Activated naive CD8-positive, alpha-beta T cell treated with anti-CD3 and anti-CD28 coated beads, Interleukin-2, amount 50 U/mL, for 24 hours (primary cell): ENCODE measurements around the gene ATP5F1E.
"Not testable (repeated sequence)": the region's sequence is repeated elsewhere in the genome, so short reads cannot be mapped to it uniquely, and the experiment has no call there.

Source experiments
- ATAC-seq: fragments of 150-1000 bp; cut with Tn5 transposase; one replicate; pipeline ENCODE4 v1.10.0; 2021
- DNase-seq: peaks from one replicate; pipeline ENCODE4 v3.0.0; 2021
- H3K27ac Mint-ChIP-seq: one replicate; pipeline ENCODE4 v1.8.0; 2021; ENCODE audit warnings: mild to moderate bottlenecking, mixed read lengths
- H3K27me3 Mint-ChIP-seq: one replicate; pipeline ENCODE4 v1.8.0; 2021; ENCODE audit warnings: mixed read lengths
- H3K36me3 Mint-ChIP-seq: one replicate; pipeline ENCODE4 v1.8.0; 2021; ENCODE audit warnings: low read depth, mixed read lengths
- H3K4me1 Mint-ChIP-seq: one replicate; pipeline ENCODE4 v1.8.0; 2021; ENCODE audit warnings: mixed read lengths
- H3K4me3 Mint-ChIP-seq: one replicate; pipeline ENCODE4 v1.8.0; 2021; ENCODE audit warnings: mild to moderate bottlenecking, moderate library complexity, mixed read lengths
- H3K9me3 Mint-ChIP-seq: one replicate; pipeline ENCODE4 v1.8.0; 2021; ENCODE audit warnings: mixed read lengths

ATP5F1E gene

DNA sequence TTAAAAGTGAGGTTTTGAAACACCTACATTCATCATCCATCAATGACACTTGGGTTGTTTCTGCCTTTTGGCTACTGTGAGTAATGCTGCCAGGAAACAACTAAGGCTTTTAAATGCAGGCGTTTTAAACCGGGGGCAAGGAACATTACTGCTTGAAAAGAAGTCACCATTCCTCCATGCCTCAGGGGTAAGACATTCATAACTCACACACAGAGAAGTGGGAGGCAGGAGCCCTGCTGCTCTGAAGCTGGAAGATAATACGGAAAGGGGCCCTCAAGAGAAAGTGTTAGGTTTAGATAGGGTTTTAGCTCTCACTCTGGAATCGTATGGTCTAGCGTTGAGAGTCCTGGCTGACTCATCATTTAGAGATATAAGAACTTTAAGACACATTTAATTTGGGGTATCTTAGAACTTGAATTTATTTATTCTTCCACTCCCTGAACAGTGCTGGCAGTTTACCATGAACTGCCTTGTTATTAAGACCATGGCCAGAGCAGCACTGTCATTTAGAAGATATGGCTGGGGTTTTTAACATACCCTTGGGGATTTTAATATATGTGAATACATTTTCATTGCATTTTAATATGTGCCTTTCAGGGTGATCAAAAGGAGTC lies 11.1 kb downstream of the ATP5F1E start:
- Mint-ChIP-seq H3K36me3 (peaks cover 26% of the 10 kb centered on the region), H3K9me3 (no peaks in the 10 kb centered on the region), H3K27me3 (no peaks in the 10 kb centered on the region), H3K4me3 (no peak overlapping the region), H3K27ac (no peak overlapping the region), H3K4me1 (peaks cover 24% of the 10 kb centered on the region)
- no peak for DNase-seq
- ATAC-seq: no peak

DNA sequence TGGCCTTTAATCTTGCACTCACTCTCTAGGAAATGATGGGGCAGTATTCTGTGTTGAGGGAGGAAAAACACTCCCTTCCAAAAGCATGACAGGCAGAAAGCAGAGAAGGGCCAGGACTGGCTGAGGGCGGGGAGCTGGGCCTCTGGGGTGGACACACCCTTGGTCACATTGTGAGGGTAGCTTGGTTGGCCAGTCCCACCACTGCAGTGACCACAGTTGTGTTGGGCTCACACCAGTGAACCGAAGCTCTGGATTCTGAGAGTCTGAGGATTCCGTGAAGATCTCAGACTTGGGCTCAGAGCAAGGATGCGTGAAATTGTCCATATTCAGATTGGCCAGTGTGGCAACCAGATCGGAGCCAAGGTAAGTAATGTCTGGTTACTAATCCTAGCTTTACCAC lies 12.9 kb downstream of the ATP5F1E start, which contains the start of gene TUBB1:
TUBB1 (plus strand) TSS at position 213 of the 400 bp plus-strand sequence; CDS start at position 307, 94 bp downstream.
- ATAC-seq: no peak
- Mint-ChIP-seq H3K4me3 (no peak within 1 kb of the TSS), H3K27me3 (no peaks in the 10 kb centered on the region), H3K36me3 (peaks cover 14% of the 10 kb centered on the region), H3K9me3 (no peaks in the 10 kb centered on the region), H3K4me1 (peaks cover 33% of the 10 kb centered on the region), H3K27ac (no peak within 1 kb of the TSS)
- no peak for DNase-seq

DNA sequence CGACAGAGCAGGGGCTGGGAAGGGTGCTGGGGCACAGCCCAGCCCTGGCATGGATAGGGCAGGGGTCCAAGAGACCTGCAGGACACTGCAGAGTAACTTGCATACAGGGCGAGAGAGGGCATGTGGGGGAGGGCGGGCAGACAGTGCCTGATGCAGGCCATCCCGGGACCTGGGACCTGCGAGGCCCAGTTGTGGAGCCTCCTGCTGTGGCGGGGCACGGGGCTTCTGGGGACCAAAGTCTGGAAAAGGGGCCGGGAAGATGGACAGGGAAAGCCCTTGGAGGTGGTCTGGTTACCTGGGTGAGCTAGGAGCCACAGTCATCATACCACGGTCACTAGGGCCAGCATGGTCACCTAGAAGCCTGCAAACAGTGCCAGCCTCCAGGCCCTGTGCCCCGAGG lies 13.3 kb downstream of the ATP5F1E start:
- H3K27ac Mint-ChIP-seq: no peak overlapping the region
- H3K4me3 Mint-ChIP-seq: no peak overlapping the region
- no peak for ATAC-seq
- peaks cover 11% of the 10 kb centered on the region for H3K36me3 Mint-ChIP-seq
- no peaks in the 10 kb centered on the region for H3K9me3 Mint-ChIP-seq
- no peaks in the 10 kb centered on the region for H3K27me3 Mint-ChIP-seq
- peaks cover 37% of the 10 kb centered on the region for H3K4me1 Mint-ChIP-seq
- DNase-seq: no peak

DNA sequence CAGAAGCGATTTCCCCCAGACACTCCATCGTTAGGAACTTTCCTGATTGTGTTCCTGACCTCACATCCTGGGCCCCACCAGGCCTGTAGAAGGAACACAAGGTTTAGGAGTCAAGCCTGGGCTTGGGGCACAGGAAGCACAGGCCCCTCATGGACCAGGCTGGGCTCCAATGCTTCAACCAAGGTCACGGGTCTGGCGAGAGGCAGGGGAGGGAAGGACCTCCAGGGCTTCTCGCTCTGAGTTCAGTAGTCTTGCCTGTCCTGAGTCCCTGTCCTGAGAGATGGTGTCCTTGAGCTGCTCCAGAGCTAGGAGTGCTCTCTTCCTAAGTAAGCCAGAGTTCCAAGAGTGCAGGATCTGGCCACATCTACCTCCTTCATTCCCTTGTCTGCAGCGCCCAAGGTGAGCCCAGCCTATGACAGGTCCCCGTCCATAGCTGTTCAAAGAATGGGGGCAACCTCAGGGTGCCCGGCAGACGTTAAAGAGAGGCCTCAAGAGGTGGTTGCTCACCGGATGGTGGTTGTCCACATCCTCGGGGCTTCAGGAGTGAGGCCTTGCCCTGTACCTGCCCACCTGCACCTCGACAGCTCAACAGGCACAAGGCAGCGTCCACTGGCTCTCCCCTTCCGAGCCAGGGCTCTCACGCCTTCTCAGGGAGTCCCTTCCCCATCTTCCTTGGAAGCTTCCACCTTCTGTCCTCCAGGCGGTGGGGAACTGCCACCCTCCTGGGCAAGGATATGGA lies 14.5 kb downstream of the ATP5F1E start:
- Mint-ChIP-seq H3K4me3 (no peak overlapping the region), H3K36me3 (peaks cover 3% of the 10 kb centered on the region), H3K4me1 (peaks cover 46% of the 10 kb centered on the region), H3K27ac (no peak overlapping the region), H3K27me3 (no peaks in the 10 kb centered on the region), H3K9me3 (no peaks in the 10 kb centered on the region)
- ATAC-seq (no peak), DNase-seq (no peak)

DNA sequence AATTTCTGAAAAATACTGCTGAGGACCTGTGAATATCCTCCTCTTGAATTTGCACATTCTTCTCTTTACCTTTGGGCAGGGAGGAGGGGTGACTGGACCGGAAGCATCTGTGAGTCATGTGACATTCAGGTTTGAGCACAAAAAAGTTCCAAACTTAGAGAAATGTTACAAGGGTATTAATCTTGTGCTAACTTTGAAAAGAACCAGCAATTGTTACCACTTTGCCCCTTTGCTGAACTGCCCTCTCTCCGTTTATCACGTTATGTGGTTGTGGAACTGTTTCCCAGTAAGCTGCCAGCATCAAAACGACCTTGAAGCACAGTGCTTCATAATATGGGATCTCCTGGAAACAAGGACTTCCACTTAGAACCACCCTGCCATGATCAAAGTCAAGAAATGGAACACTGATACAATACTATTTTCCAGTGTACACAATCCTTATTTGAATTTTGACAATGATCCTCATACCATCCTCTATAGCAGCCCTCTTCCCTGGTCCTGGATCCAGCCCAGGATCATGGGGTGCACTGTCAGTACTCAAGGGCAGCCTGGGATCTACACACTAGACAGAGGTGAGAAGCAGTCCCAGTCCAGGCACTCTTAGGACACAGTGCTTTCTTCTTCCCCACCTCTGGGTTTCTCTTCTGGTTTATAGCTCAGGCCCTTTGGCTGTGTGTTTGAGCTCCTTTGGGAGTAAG lies 15.2 kb downstream of the ATP5F1E start:
- Mint-ChIP-seq H3K4me1 (peaks cover 47% of the 10 kb centered on the region), H3K4me3 (no peak overlapping the region), H3K9me3 (no peaks in the 10 kb centered on the region), H3K36me3 (no peaks in the 10 kb centered on the region), H3K27ac (peak overlapping the region; percentile 44), H3K27me3 (no peaks in the 10 kb centered on the region)
- DNase-seq (no peak), ATAC-seq (peak; percentile 42)

DNA sequence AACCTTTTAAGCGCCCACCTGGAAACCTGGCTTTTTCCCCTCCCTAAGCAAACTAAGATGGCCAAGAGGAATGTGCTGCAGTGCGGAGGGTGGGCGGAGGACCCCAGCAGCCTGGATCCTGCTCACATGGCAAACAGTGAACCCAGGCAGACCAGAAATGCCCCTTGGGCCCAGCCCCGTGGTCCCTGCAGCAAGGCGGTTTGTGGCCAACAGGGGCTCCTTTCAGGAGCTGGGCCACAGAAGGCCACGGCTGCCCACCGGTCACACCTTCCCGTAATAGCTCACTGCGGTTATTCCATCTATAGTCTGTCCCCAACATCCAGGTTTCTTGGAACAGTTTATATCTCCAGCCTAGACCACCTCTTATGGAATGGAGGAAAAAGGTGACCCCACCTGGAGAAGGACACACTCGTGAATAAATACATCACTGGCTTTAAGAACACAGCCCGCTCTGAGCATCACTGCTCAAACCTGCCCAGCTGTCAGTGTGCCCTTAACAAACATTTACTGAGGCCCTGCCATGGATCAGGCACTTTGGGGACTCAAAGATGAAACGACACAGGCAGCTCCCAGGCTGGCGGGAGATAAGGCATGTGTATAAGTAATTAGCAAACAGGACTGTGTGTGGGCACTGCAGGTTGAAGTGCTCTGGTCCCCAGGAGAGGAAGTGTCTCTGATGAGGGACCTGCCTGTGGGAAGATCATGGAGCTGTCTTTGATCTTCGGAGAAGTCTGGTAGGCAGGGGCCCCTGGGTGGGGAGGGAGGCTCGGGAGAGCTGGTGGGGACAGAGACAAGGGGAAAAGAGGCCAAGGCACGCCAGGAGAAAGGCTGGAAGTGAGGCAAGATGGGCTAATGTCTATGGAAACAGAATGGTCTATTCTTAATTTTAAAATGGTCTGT lies 16.1 kb downstream of the ATP5F1E start:
- ATAC-seq: no peak
- Mint-ChIP-seq H3K4me3 (no peak overlapping the region), H3K27me3 (no peaks in the 10 kb centered on the region)

DNA sequence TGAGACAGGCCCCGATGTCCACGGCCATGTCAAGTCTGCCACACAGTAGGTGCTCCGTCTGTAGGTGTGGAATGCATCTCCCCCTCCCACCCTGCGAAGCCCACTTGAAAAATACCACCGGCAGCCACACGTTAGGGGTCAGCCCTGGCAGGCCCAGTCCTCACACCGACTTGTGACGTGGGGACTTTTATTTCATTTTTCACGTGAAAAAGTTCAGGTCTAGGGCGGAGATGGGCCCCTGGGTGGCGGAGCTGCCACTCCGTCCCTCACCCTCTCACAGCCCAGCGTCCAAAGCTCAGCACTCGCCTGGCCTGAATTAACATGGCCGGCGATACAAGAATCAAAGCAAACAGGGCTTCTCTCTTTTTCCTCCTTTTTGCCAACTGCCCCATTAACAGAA lies 16.7 kb downstream of the ATP5F1E start:
- Mint-ChIP-seq H3K27me3 (no peaks in the 10 kb centered on the region), H3K4me1 (peaks cover 46% of the 10 kb centered on the region), H3K36me3 (no peaks in the 10 kb centered on the region), H3K27ac (no peak overlapping the region), H3K4me3 (no peak overlapping the region), H3K9me3 (no peaks in the 10 kb centered on the region)
- DNase-seq (no peak), ATAC-seq (no peak)

More for the DNA sequence above, 16.1 kb downstream of the ATP5F1E start:
- Mint-ChIP-seq H3K9me3 (no peaks in the 10 kb centered on the region), H3K36me3 (no peaks in the 10 kb centered on the region), H3K27ac (peak overlapping the region; percentile 41), H3K4me1 (peaks cover 49% of the 10 kb centered on the region)
- no peak for DNase-seq

DNA sequence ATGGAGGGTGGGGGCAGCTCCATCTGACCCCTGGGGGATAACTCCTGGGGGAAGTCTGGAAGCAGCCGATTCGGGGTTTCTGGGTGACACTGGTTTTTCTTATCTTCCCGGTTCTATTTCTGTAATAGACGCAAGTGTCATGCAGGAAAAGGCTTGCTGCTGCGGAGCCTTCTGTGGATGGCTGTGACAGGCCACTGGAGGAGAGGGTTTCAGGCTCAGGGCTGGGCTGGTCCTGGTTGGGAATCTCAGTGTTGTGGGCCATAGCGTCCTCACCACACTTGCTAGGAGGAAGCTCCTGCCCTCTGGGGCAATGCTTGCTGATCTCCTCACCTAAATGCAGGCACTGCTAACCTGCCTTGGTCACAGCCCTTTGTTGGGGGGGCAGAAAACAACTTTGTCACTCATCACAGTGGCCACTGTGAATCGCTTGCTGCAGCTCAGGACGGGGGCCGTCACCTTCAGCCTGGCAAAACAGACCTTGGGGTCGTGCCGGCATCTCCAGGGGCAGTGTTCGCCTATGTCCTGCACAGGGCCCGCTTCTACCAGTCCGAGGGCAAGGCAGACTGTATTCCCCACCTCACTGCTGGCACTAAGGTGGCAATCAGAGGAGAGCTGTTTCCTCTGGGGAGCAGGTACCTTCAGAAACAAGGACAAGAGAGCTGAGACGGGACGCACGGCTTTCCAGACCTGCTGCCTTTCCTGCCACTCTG lies 17.3 kb downstream of the ATP5F1E start:
- no peak overlapping the region for H3K27ac Mint-ChIP-seq
- DNase-seq (no peak), ATAC-seq (no peak)
- no peaks in the 10 kb centered on the region for H3K9me3 Mint-ChIP-seq
- H3K4me1 Mint-ChIP-seq: peaks cover 46% of the 10 kb centered on the region
- H3K36me3 Mint-ChIP-seq: no peaks in the 10 kb centered on the region
- H3K4me3 Mint-ChIP-seq: no peak overlapping the region
- H3K27me3 Mint-ChIP-seq: no peaks in the 10 kb centered on the region

DNA sequence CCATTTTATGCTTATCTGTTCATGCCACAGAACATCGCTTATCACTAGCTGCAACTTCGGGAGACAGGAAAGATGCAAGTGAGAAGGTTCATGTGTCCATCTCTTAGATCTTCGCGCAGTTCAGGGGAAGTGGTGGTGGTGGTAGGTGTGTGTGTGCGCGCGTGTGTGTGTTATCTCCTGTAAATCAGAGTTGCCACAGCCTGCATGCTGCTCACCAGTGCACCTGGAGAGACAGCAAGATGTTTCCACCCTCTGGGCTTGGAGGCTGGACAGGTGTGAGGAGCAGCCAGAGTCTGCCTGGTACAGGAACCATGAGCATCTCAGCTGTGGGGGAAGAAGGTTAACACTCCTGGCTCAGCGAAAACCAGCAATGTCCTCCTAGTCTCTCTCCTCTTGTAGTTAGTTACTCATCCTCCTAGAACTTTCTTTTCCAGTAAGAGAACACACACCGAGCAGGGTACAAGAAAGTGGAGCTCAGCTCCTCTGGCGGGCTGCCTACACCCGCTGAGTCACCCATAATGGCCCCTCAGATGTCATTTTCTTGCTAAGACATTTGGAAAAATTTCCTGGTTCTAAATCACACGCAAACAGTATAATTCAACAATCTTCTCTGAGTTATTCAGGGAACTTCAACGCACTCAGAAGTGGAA lies 18.1 kb downstream of the ATP5F1E start:
- H3K4me1 Mint-ChIP-seq: peaks cover 46% of the 10 kb centered on the region
- H3K27me3 Mint-ChIP-seq: no peaks in the 10 kb centered on the region
- DNase-seq (no peak), ATAC-seq (peak; percentile 29)
- no peaks in the 10 kb centered on the region for H3K9me3 Mint-ChIP-seq
- no peak overlapping the region for H3K4me3 Mint-ChIP-seq
- no peaks in the 10 kb centered on the region for H3K36me3 Mint-ChIP-seq
- H3K27ac Mint-ChIP-seq: peak overlapping the region; percentile 29

DNA sequence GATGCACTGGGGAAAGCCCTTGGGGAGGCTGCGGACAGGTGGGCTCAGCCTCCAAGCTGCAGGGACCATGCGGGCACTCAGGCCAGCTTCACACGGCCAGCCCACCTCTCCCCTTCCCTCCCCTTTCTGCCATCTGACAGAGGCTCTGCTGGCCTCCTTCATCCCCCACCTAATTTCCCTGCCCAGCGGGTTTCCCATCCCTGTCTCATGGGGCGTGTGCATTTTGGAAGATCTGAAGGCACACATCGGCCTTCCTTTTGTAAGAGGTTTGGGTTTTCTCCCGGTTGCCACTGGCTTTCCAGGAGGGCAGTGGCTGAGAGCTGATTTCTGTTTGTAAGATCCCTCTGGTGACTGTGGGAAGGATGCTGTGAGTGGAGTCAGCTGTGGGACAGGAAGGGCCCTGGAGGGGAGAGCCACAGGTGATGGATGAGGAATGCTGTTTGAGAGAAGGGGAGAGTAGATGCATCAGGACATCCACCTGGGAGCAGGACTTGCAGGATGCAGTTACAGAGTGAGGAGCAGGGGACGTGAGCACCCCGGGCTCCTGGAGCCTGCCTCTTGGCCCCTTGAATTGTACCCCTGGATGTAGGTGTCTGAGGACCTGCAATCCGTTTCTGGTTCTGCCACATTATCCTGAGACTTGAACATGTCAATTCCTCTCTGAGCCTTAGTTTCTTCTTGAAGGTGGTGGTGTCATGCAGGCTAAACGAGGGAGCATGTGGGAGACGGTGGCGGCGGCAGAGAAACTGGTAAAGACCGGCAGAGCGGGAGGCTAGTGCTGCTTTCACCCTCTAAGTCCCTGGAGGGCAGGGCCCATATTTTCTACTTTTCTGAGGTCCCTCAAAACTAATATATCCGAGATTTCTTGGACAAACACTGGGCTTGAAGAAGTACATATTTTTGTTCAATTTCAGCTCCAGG lies 18.8 kb downstream of the ATP5F1E start:
- Mint-ChIP-seq H3K9me3 (no peaks in the 10 kb centered on the region), H3K27me3 (no peaks in the 10 kb centered on the region), H3K36me3 (no peaks in the 10 kb centered on the region), H3K4me1 (peaks cover 46% of the 10 kb centered on the region), H3K4me3 (no peak overlapping the region), H3K27ac (no peak overlapping the region)
- ATAC-seq (no peak), DNase-seq (no peak)

DNA sequence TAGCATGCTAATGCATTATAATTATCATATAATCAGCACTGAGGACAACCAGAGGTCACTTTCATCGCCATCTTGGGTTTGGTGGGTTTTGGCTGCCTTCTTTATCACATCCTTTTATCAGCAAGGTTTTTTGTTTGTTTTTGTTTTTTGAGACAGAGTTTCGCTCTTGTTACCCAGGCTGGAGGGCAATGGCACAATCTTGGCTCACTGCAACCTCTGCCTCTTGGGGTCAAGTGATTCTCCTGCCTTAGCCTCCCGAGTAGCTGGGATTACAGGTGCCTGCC lies 20.3 kb downstream of the ATP5F1E start:
- peaks cover 43% of the 10 kb centered on the region for H3K4me1 Mint-ChIP-seq
- H3K27ac Mint-ChIP-seq: not testable (repeated sequence)

DNA sequence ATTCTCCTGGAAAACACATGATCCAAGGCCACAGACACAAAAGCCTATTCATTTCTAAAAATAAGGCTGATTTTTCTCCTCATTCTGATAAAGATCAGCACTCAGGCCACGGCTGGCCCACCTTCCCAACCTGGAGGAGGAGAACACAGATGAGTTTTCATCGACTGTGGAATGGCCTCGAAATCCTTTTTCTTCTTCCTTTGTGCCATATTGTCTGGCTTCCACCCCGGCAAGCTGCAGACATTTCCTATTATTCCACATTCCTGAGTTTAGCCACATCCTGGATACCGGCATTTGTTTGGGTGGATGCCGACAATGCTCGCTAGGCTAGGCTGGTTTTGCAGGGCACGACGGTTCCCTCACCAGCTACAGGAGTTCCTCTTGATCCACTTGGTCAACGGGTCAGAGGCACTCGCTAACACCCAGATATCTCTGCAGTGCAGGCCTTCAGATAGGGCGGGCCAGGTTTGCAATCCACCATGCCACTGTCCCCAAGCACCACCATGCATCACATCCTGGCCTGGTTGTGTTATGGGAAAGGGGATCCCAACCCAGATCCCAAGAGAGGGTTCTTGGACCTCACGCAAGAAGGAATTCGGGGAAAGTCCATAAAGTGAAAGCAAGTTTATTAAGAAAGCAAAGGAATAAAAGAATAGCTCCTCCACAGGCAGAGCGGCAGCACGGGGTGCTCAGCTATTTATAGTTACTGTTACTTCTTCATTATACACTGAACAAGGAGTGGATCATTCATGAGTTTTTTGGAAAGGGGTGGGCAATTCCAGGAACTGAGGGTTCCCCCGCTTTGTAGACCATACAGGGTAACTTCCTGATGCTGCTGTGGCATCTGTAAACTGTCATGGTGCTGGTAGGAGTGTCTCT lies 20.9 kb downstream of the ATP5F1E start:
- no peaks in the 10 kb centered on the region for H3K27me3 Mint-ChIP-seq
- H3K27ac Mint-ChIP-seq: no peak overlapping the region
- H3K36me3 Mint-ChIP-seq: no peaks in the 10 kb centered on the region
- peaks cover 37% of the 10 kb centered on the region for H3K4me1 Mint-ChIP-seq
- no peak overlapping the region for H3K4me3 Mint-ChIP-seq
- DNase-seq: no peak
- no peak for ATAC-seq
- H3K9me3 Mint-ChIP-seq: no peaks in the 10 kb centered on the region

More for the DNA sequence above, 20.3 kb downstream of the ATP5F1E start:
- H3K4me3 Mint-ChIP-seq, DNase-seq, ATAC-seq, H3K27me3 Mint-ChIP-seq, H3K9me3 Mint-ChIP-seq, H3K36me3 Mint-ChIP-seq: not testable (repeated sequence)
